ENCODE data around the gene HK1.

DNA sequence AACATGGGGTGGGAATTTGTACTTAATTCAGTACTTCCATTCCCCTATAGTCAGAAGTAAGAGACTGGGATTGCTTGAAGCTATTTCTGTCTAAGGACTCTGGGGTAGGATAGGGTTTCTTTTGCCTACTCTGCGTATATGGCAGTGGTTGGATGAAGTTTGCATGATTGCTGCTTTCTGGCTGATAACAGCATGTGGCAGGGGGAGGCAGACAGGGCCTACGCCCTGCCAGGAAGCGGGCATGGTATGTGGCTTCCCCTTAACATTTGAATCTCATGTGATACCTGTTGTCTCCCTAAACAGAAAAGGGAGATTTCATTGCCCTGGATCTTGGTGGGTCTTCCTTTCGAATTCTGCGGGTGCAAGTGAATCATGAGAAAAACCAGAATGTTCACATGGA is 81.3 kb downstream of the HK1 start:
- TF ChIP-seq, protein P1, sequence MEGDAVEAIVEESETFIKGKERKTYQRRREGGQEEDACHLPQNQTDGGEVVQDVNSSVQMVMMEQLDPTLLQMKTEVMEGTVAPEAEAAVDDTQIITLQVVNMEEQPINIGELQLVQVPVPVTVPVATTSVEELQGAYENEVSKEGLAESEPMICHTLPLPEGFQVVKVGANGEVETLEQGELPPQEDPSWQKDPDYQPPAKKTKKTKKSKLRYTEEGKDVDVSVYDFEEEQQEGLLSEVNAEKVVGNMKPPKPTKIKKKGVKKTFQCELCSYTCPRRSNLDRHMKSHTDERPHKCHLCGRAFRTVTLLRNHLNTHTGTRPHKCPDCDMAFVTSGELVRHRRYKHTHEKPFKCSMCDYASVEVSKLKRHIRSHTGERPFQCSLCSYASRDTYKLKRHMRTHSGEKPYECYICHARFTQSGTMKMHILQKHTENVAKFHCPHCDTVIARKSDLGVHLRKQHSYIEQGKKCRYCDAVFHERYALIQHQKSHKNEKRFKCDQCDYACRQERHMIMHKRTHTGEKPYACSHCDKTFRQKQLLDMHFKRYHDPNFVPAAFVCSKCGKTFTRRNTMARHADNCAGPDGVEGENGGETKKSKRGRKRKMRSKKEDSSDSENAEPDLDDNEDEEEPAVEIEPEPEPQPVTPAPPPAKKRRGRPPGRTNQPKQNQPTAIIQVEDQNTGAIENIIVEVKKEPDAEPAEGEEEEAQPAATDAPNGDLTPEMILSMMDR (IDR thresholded peaks at IDR 0.05): no peak
- TF ChIP-seq POLR2A (IDR thresholded peaks at IDR 0.05): no peak

Measured in tibial nerve (tissue), 3 donors.